ENCODE data around the gene CHRNE. TPM values are rescaled to one million over a fixed set of nuclear protein-coding genes. Genes with fewer than 3 reads are reported as not detected.

CHRNE gene
- total RNA-seq, 4 donors from 2014 or later: 0.13 to 1.2 (median 0.63) TPM; not detected in 1

- peaks cover 17 to 57% (median 50%) of the 10 kb centered on the region in 4 donors for H3K36me3 ChIP-seq
- intact Hi-C loops (cut with DNase I): no loop called here
- H3K27me3 ChIP-seq: no peaks in the 10 kb centered on the region
- peak overlapping the region; percentile 87 to 100 (median 100) for H3K4me3 ChIP-seq
- H3K27ac ChIP-seq (replicated peaks in 1 of 4): peak overlapping the region; percentile 94 to 100 (median 98)
- no peak for DNase-seq (ENCODE audit: extremely low spot score)
- H3K4me1 ChIP-seq: peaks cover 49 to 85% (median 78%) of the 10 kb centered on the region in 4 donors
- H3K9me3 ChIP-seq: peaks cover 0 to 2% (median 0%) of the 10 kb centered on the region in 4 donors
- TF ChIP-seq EP300 (IDR thresholded peaks at IDR 0.05) (no peak), CTCF (IDR thresholded peaks at IDR 0.05) (no peak), POLR2A (IDR thresholded peaks at IDR 0.05; ENCODE audit: low read depth) (no peak), POLR2AphosphoS5 (IDR thresholded peaks at IDR 0.05) (no peak)
- 24% methylated on average over 12 of the region's 16 CpGs for WGBS
These were observed 43.5 kb upstream of the CHRNE start for GRCh38 chr17:4946312-4946976.

GRCh38 chr17:4945944-4946280, 43.0 kb upstream of the CHRNE start:
- 29% methylated on average over 3 of the region's 4 CpGs for WGBS
- intact Hi-C loops (cut with DNase I): no loop called here
- DNase-seq (ENCODE audit: extremely low spot score): no peak
- H3K36me3 ChIP-seq: peaks cover 17 to 57% (median 50%) of the 10 kb centered on the region in 4 donors
- peak overlapping the region; percentile 94 to 100 (median 98) for H3K27ac ChIP-seq (replicated peaks in 1 of 4)
- H3K4me1 ChIP-seq: peaks cover 49 to 85% (median 78%) of the 10 kb centered on the region in 4 donors
- TF ChIP-seq CTCF (IDR thresholded peaks at IDR 0.05) (no peak), POLR2A (IDR thresholded peaks at IDR 0.05; ENCODE audit: low read depth) (no peak), POLR2AphosphoS5 (IDR thresholded peaks at IDR 0.05) (no peak), EP300 (IDR thresholded peaks at IDR 0.05) (no peak)
- peak overlapping the region; percentile 87 to 100 (median 100) for H3K4me3 ChIP-seq
- peaks cover 0 to 2% (median 0%) of the 10 kb centered on the region in 4 donors for H3K9me3 ChIP-seq
- H3K27me3 ChIP-seq: no peaks in the 10 kb centered on the region

- 34% methylated on average over 7 of the region's 7 CpGs for WGBS
- intact Hi-C loops (cut with DNase I): no loop called here
- Histone ChIP-seq H3K4me1 (peaks cover 46 to 84% (median 75%) of the 10 kb centered on the region in 4 donors), H3K4me3 (peak overlapping the region; percentile 87 to 100 (median 100)), H3K9me3 (peaks cover 0 to 2% (median 0%) of the 10 kb centered on the region in 4 donors), H3K36me3 (peaks cover 17 to 57% (median 50%) of the 10 kb centered on the region in 4 donors), H3K27me3 (no peaks in the 10 kb centered on the region), H3K27ac (replicated peaks in 1 of 4) (peak overlapping the region; percentile 94 to 100 (median 98))
- TF ChIP-seq POLR2A (IDR thresholded peaks at IDR 0.05; ENCODE audit: low read depth) (no peak), CTCF (IDR thresholded peaks at IDR 0.05) (no peak), POLR2AphosphoS5 (IDR thresholded peaks at IDR 0.05) (peak; percentile 76 to 85), EP300 (IDR thresholded peaks at IDR 0.05) (no peak)
- peak; percentile 94 for DNase-seq (ENCODE audit: extremely low spot score)
These were observed 42.5 kb upstream of the CHRNE start for GRCh38 chr17:4945176-4945943.

- Histone ChIP-seq H3K27me3 (no peaks in the 10 kb centered on the region), H3K4me3 (peak overlapping the region in 3 of 4 donors; percentile 87 to 100 (median 100)), H3K4me1 (peaks cover 42 to 77% (median 68%) of the 10 kb centered on the region in 4 donors), H3K36me3 (peaks cover 17 to 57% (median 50%) of the 10 kb centered on the region in 4 donors), H3K27ac (replicated peaks in 1 of 4) (peak overlapping the region; percentile 94 to 100 (median 98)), H3K9me3 (peaks cover 0 to 2% (median 0%) of the 10 kb centered on the region in 4 donors)
- intact Hi-C loops (cut with DNase I): no loop called here
- no peak for DNase-seq (ENCODE audit: extremely low spot score)
- WGBS: 51% methylated on average over 8 of the region's 8 CpGs
- TF ChIP-seq EP300 (IDR thresholded peaks at IDR 0.05): no peak
- TF ChIP-seq CTCF (IDR thresholded peaks at IDR 0.05): no peak
- no peak for TF ChIP-seq POLR2A (IDR thresholded peaks at IDR 0.05; ENCODE audit: low read depth)
- TF ChIP-seq POLR2AphosphoS5 (IDR thresholded peaks at IDR 0.05): no peak
These were observed 41.8 kb upstream of the CHRNE start for GRCh38 chr17:4944554-4945175.

Data from esophagus muscularis mucosa (tissue), 4 donors.